GM12864 (cell line): Measurements from ENCODE around the gene ATF6.

Source experiments
- DNase-seq: peaks from one replicate; pipeline ENCODE4 v3.0.0-alpha.2; 2011; ENCODE audit warnings: low read depth
- H3K4me3 ChIP-seq: 2 replicates; pipeline ENCODE4 v1.5.1; 2011; ENCODE audit warnings: mild to moderate bottlenecking, low read depth, low read length, control low read depth
- TF ChIP-seq, protein P1 (sequence below): IDR thresholded peaks from 2 replicates; pipeline ENCODE4 v1.5.1; 2011; ENCODE audit warnings: low read depth, mild to moderate bottlenecking, moderate library complexity, low read length, control low read depth, inconsistent platforms; ENCODE audit errors: missing control alignments

ATF6 gene

DNA sequence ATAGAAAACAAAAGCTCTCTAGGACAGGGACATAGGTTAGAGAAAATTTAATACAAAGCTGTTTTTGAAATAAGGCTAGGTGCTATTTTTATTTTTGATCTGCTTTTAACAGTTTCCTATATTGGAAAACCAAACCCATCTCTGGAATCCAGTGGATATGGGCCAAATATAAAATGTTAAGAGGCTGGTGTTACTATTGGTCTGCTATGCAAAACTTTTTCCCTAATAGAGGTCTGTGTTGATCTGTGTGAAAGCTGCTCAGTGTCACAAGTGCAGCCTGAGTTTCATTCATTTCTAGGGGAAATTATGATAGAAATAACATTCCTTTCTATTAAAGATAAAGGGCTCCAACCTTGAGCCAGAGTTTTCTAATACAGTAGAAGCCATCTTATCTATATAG lies 141.1 kb downstream of the ATF6 start:
- no peak overlapping the region for H3K4me3 ChIP-seq
- TF ChIP-seq, protein P1, sequence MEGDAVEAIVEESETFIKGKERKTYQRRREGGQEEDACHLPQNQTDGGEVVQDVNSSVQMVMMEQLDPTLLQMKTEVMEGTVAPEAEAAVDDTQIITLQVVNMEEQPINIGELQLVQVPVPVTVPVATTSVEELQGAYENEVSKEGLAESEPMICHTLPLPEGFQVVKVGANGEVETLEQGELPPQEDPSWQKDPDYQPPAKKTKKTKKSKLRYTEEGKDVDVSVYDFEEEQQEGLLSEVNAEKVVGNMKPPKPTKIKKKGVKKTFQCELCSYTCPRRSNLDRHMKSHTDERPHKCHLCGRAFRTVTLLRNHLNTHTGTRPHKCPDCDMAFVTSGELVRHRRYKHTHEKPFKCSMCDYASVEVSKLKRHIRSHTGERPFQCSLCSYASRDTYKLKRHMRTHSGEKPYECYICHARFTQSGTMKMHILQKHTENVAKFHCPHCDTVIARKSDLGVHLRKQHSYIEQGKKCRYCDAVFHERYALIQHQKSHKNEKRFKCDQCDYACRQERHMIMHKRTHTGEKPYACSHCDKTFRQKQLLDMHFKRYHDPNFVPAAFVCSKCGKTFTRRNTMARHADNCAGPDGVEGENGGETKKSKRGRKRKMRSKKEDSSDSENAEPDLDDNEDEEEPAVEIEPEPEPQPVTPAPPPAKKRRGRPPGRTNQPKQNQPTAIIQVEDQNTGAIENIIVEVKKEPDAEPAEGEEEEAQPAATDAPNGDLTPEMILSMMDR: no peak

DNA sequence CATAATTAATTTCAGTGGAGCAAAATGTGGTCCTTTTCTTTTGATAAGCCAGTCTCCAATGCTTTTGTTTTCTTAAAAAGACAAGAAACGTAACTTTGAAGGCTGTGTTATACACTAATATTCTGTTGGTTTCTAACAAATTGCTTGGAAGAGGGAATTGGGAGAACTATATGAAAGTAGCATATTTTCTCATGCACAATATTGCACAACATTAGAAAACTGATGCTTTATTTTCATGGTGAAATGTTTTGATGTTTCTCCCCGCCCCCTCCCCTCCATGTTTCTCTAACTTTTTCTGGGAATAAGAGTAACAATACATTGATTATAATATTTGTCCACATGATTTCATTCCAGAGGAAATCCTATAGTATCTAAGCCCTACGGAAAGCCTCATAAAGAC lies 142.1 kb downstream of the ATF6 start:
- TF ChIP-seq, protein P1: no peak
- DNase-seq: no peak
- H3K4me3 ChIP-seq: no peak overlapping the region

More for the DNA sequence above, 141.1 kb downstream of the ATF6 start:
- no peak for DNase-seq

DNA sequence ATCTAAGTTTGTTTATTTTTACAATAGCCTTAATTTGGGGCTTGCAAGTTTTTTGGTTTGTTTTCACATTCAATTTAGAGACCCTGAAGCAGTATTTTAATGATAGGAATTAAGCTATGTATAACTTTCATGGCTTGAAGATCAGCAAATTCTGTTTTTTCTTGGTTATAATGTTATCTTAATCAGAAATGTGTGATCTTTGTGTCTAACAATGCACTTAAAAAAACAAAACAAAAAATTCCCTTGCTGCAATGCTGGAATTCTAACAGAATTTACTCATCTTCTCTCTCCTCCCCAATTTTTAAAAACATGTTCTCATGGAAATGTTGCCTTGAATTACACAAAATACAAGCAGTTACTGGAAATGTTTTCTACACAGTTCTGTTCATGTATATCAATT lies 144.5 kb downstream of the ATF6 start:
- no peak overlapping the region for H3K4me3 ChIP-seq
- TF ChIP-seq, protein P1: no peak
- no peak for DNase-seq

DNA sequence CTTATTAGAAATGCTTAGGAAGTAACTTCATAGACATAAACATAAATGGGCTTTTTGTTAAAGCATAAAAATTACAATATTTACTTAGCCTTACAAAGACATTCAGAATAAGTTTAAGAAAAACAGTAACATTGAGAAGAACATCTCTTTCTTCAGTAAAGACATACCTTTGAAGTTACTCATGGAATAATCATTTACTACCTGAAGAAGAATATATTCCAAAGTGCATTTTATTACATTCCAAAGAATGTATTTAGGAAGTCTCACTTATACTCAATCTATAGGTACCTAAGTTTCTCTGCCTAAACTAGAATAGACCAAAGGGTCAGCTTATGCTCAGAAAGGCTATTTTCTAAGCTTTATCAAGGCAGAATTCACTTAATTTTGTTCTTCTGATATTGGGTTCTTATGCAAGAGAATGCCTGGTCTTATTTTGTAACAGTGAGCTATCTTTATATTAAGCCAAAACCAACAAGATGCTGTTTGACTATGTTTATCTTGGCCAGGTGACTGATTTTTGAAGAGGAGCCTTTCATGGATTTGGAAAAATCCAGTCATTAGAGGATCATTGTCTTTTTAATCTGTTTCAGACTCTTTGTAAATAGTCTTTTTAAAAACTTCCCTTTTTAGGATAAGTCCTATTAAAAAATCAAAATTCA lies 147.5 kb downstream of the ATF6 start:
- DNase-seq: no peak
- TF ChIP-seq, protein P1: no peak
- no peak overlapping the region for H3K4me3 ChIP-seq

DNA sequence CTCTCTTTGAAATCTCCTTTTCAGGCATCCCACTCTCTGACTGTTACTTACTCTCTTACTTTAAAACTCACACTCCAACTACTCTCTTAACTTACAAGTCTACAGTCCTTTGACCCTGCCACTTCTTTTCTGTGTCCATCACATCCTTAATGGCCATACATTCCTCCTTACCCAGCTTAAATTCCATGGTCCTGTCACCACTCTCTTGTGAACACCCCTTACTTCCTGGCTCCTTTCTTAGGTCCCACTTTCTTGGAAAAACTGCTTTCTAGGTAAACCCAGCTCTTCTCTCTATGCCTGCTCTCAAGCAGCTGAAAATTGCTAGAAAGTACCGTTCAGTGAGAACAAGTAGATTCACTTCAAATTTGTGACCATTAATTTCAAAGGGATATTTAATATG lies 148.5 kb downstream of the ATF6 start:
- no peak for DNase-seq
- no peak overlapping the region for H3K4me3 ChIP-seq
- TF ChIP-seq, protein P1: no peak

DNA sequence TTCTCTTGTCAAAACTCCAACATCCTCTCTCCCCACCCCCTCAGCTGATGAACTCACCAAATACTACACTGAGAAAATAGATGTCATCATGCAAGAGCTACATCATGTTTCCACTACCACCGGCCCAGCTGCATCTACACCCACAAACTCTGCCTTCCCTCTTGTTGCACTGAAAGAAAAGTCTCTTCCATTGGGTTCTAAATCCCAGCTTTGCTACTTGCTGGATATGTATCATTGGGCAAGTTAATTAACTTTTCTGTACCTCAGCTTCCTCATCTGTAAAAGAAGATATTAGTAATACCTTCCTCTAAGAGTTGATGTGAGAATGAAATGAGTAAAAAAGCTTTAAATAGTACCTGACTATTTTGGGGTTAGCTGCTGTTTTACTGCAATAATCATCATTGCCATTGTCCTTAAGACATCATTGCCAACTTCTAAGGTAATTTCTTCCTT lies 149.0 kb downstream of the ATF6 start:
- H3K4me3 ChIP-seq: no peak overlapping the region
- TF ChIP-seq, protein P1: no peak
- DNase-seq: peak; percentile 16

DNA sequence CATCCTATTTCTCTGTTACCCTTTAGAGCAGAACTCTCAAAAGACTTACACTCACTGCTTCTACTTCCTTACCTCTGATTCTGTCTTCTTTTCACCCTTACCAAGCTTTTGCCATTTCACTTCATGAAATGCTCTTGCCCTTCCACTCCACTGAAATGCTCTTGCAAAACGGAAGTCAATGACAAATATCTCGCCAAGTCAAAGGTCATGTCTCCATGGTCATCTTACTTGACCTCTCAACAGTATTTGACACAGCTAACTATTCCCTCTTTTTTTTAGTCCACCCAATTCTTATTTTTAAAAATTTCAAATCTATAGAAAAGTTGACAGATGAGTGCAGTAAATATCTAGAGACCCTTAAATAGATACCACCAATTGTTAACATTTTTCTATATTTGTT lies 149.9 kb downstream of the ATF6 start:
- TF ChIP-seq, protein P1: no peak

More for the DNA sequence above, 149.9 kb downstream of the ATF6 start:
- no peak overlapping the region for H3K4me3 ChIP-seq
- DNase-seq: no peak
